Astrocyte (in vitro differentiated cells and primary cell): ENCODE results near the gene CHSY1. TPM values are rescaled to one million over a fixed set of nuclear protein-coding genes. Genes with fewer than 3 reads are reported as not detected.

ENCODE experiments used
- DNase-seq: peaks from one replicate; pipeline ENCODE4 v3.0.0-alpha.2; 2010; ENCODE audit warnings: low read depth
- FAIRE-seq: peaks from 2 replicates; lab custom pipeline; 2011; peaks lifted over from hg19 to GRCh38; lab: Jason Lieb, UNC
- H2AFZ ChIP-seq: 2 replicates; pipeline ENCODE4 v1.6.0; 2012; ENCODE audit warnings: low read depth, low read length, inconsistent platforms
- H3K27ac ChIP-seq: 2 replicates; pipeline ENCODE4 v1.5.1; 2011; ENCODE audit warnings: low read depth, low read length, inconsistent platforms
- H3K27me3 ChIP-seq: 2 replicates; pipeline ENCODE4 v1.6.0; 2011; ENCODE audit warnings: low read length, inconsistent platforms; ENCODE audit not compliant: insufficient read depth
- H3K36me3 ChIP-seq: 2 replicates; pipeline ENCODE4 v1.5.1; 2011; ENCODE audit warnings: low read length, inconsistent platforms; ENCODE audit not compliant: insufficient read depth
- H3K4me1 ChIP-seq: 2 replicates; pipeline ENCODE4 v1.5.1; 2011; ENCODE audit warnings: low read length, inconsistent platforms; ENCODE audit not compliant: insufficient read depth
- H3K4me2 ChIP-seq: 2 replicates; pipeline ENCODE4 v1.6.0; 2012; ENCODE audit warnings: low read length, inconsistent platforms
- H3K4me3 ChIP-seq: 2 replicates; pipeline ENCODE4 v1.5.1; 2011; ENCODE audit warnings: low read depth, mild to moderate bottlenecking, low read length, inconsistent platforms; ENCODE audit not compliant: insufficient read depth
- H3K79me2 ChIP-seq: 2 replicates; pipeline ENCODE4 v1.6.0; 2012; ENCODE audit warnings: mild to moderate bottlenecking, low read length, inconsistent platforms; ENCODE audit not compliant: insufficient read depth
- H3K9ac ChIP-seq: 2 replicates; pipeline ENCODE4 v1.6.0; 2012; ENCODE audit warnings: mild to moderate bottlenecking, low read length, inconsistent platforms
- H3K9me3 ChIP-seq: 2 replicates; pipeline ENCODE4 v1.5.1; 2012; ENCODE audit warnings: low read depth, mild to moderate bottlenecking, low read length, inconsistent platforms; ENCODE audit not compliant: insufficient read depth
- H4K20me1 ChIP-seq: 2 replicates; pipeline ENCODE4 v1.6.0; 2012; ENCODE audit warnings: low read length, inconsistent platforms; ENCODE audit not compliant: insufficient read depth
- H3K27ac Mint-ChIP-seq: one replicate; pipeline ENCODE4 v1.8.0; 2021; ENCODE audit warnings: mild to moderate bottlenecking, mixed read lengths; ENCODE audit not compliant: unreplicated experiment
- H3K27me3 Mint-ChIP-seq: one replicate; pipeline ENCODE4 v1.8.0; 2021; ENCODE audit warnings: low read depth, mixed read lengths; ENCODE audit not compliant: unreplicated experiment
- H3K36me3 Mint-ChIP-seq: one replicate; pipeline ENCODE4 v1.8.0; 2021; ENCODE audit warnings: low read depth, mixed read lengths; ENCODE audit not compliant: unreplicated experiment
- H3K4me1 Mint-ChIP-seq: one replicate; pipeline ENCODE4 v1.8.0; 2021; ENCODE audit warnings: low read depth, mixed read lengths; ENCODE audit not compliant: unreplicated experiment
- H3K4me3 Mint-ChIP-seq: one replicate; pipeline ENCODE4 v1.8.0; 2021; ENCODE audit warnings: mild to moderate bottlenecking, moderate library complexity, mixed read lengths; ENCODE audit not compliant: unreplicated experiment
- H3K9me3 Mint-ChIP-seq: one replicate; pipeline ENCODE4 v1.8.0; 2021; ENCODE audit warnings: mild to moderate bottlenecking, mixed read lengths; ENCODE audit not compliant: unreplicated experiment
- EZH2 ChIP-seq: IDR thresholded peaks from 2 replicates; pipeline ENCODE4 v1.6.1; 2012; ENCODE audit warnings: mild to moderate bottlenecking, low read length, inconsistent platforms; ENCODE audit not compliant: insufficient read depth
- total RNA-seq: library from RNA; stranded (reverse); gene quantifications from 2 replicates; pipeline ENCODE4 v1.2.1, GENCODE V29; 2021
- TF ChIP-seq, protein P1 (sequence below): IDR thresholded peaks from 2 replicates; pipeline ENCODE4 v1.5.1; 2011; ENCODE audit warnings: low read depth, mild to moderate bottlenecking, inconsistent platforms, low read length, moderate library complexity; ENCODE audit not compliant: insufficient read depth

Gene CHSY1
- total RNA-seq, 1 donor from 2014 or later = 42.2 TPM

DNA sequence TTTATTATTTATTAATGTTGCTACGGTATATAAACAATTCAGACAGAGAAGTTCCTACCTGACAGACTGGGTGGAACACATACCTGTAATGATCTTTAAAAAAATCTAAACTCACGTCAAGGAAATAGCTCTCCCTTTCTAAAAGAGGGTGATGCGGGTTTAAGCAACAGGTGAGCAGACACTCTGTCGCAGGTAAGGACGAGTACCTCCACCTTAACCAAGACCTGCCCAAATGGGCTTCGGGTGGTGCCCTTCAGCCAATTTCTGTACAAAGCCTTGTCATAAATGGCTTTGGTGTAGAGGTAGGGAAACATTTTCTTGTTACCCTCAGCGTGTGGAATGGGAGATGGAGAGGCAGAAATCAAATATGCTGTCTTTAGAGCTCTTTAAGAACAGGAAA lies 67.0 kb downstream of the CHSY1 start:
- no peak overlapping the region for H3K4me3 Mint-ChIP-seq
- Histone ChIP-seq H3K36me3 (peaks cover 5% of the 10 kb centered on the region), H3K4me2 (no peak overlapping the region), H3K9ac (no peak overlapping the region), H3K4me1 (peaks cover 38% of the 10 kb centered on the region), H3K9me3 (no peaks in the 10 kb centered on the region), H2AFZ (no peak overlapping the region), H3K4me3 (no peak overlapping the region), H4K20me1 (peaks cover 24% of the 10 kb centered on the region), H3K79me2 (peaks cover 99% of the 10 kb centered on the region), H3K27me3 (no peaks in the 10 kb centered on the region), H3K27ac (no peak overlapping the region)
- H3K4me1 Mint-ChIP-seq = peaks cover 45% of the 10 kb centered on the region
- TF ChIP-seq, protein P1, sequence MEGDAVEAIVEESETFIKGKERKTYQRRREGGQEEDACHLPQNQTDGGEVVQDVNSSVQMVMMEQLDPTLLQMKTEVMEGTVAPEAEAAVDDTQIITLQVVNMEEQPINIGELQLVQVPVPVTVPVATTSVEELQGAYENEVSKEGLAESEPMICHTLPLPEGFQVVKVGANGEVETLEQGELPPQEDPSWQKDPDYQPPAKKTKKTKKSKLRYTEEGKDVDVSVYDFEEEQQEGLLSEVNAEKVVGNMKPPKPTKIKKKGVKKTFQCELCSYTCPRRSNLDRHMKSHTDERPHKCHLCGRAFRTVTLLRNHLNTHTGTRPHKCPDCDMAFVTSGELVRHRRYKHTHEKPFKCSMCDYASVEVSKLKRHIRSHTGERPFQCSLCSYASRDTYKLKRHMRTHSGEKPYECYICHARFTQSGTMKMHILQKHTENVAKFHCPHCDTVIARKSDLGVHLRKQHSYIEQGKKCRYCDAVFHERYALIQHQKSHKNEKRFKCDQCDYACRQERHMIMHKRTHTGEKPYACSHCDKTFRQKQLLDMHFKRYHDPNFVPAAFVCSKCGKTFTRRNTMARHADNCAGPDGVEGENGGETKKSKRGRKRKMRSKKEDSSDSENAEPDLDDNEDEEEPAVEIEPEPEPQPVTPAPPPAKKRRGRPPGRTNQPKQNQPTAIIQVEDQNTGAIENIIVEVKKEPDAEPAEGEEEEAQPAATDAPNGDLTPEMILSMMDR = no peak
- no peak for TF ChIP-seq EZH2
- H3K9me3 Mint-ChIP-seq = no peaks in the 10 kb centered on the region
- H3K27me3 Mint-ChIP-seq = no peaks in the 10 kb centered on the region
- peaks cover 11% of the 10 kb centered on the region for H3K36me3 Mint-ChIP-seq
- no peak for FAIRE-seq
- no peak overlapping the region for H3K27ac Mint-ChIP-seq
- no peak for DNase-seq

DNA sequence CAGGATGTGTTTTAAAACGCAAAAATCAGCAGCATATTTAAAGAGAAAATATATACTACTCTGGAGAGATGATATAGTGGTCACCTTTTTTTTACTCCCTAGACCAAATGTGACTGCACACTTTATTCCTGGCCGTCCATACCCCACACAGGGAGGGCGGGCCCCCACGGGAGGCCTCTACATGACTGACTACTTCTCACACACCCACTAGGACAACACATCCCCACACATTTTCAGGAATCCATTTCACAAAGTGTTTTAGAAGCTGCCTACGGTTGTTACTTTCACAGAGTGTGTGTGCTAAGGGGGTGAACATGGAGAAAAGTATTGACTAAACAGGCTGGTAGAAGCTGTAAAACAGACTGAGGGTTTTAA lies 67.9 kb downstream of the CHSY1 start:
- Histone ChIP-seq H3K27me3 (no peaks in the 10 kb centered on the region), H3K79me2 (peaks cover 99% of the 10 kb centered on the region), H3K36me3 (peaks cover 5% of the 10 kb centered on the region), H3K4me1 (peaks cover 31% of the 10 kb centered on the region), H3K27ac (peak overlapping the region; percentile 12), H3K4me2 (no peak overlapping the region), H3K9me3 (no peaks in the 10 kb centered on the region), H3K9ac (peak overlapping the region; percentile 28), H3K4me3 (no peak overlapping the region), H4K20me1 (peaks cover 33% of the 10 kb centered on the region), H2AFZ (no peak overlapping the region)
- DNase-seq = no peak
- Mint-ChIP-seq H3K27me3 (no peaks in the 10 kb centered on the region), H3K4me1 (peaks cover 38% of the 10 kb centered on the region), H3K4me3 (no peak overlapping the region), H3K36me3 (peaks cover 11% of the 10 kb centered on the region), H3K27ac (no peak overlapping the region), H3K9me3 (no peaks in the 10 kb centered on the region)
- no peak for FAIRE-seq
- TF ChIP-seq EZH2 = no peak
- TF ChIP-seq, protein P1 = no peak

DNA sequence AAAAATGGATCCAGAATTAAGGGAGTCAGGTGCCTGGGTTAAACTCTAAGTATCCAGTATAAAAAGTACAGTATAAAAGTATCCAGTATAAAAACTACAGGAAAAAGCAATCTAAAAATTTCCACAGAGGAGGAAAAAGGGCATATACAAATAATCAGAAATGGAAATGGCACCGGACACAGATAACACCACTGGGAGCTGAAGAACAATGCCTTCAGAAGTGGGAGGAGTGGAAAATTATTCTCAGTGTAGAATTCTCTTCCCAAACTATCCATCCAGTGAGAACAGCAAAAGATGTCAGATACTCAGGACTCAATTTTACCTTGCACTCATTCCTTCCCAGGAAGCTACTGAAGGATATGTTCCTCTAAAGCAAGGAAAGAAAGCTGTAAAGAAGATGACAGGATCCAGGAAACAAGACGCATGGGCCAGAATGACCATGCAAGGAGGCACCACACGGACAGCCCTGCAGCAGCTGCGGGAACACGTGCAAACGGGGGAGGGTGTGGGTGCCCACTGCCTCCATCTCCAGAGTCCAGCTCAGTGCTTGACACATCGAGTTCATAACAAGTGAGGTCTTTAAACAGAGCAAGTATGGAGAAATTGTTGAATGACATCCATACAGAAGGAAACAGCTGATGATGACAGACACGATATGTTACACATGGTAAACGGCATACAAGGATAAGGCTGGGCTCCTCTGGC lies 68.5 kb downstream of the CHSY1 start:
- no peaks in the 10 kb centered on the region for H3K9me3 Mint-ChIP-seq
- H3K9ac ChIP-seq = peak overlapping the region; percentile 28
- no peak for TF ChIP-seq EZH2
- TF ChIP-seq, protein P1 = no peak
- H3K79me2 ChIP-seq = peaks cover 99% of the 10 kb centered on the region
- FAIRE-seq (no peak), DNase-seq (no peak)
- H4K20me1 ChIP-seq = peaks cover 32% of the 10 kb centered on the region
- H3K4me1 ChIP-seq = peaks cover 25% of the 10 kb centered on the region
- no peak overlapping the region for H2AFZ ChIP-seq
- peak overlapping the region; percentile 12 for H3K27ac ChIP-seq
- H3K4me3 ChIP-seq = no peak overlapping the region
- H3K36me3 ChIP-seq = peaks cover 9% of the 10 kb centered on the region
- H3K27ac Mint-ChIP-seq = no peak overlapping the region
- peaks cover 35% of the 10 kb centered on the region for H3K4me1 Mint-ChIP-seq
- no peak overlapping the region for H3K4me2 ChIP-seq
- H3K9me3 ChIP-seq = no peaks in the 10 kb centered on the region
- peaks cover 16% of the 10 kb centered on the region for H3K36me3 Mint-ChIP-seq
- H3K27me3 ChIP-seq = no peaks in the 10 kb centered on the region
- no peaks in the 10 kb centered on the region for H3K27me3 Mint-ChIP-seq
- H3K4me3 Mint-ChIP-seq = no peak overlapping the region
